Measurements from ENCODE around the gene SYNDIG1.

The SYNDIG1 gene

DNA sequence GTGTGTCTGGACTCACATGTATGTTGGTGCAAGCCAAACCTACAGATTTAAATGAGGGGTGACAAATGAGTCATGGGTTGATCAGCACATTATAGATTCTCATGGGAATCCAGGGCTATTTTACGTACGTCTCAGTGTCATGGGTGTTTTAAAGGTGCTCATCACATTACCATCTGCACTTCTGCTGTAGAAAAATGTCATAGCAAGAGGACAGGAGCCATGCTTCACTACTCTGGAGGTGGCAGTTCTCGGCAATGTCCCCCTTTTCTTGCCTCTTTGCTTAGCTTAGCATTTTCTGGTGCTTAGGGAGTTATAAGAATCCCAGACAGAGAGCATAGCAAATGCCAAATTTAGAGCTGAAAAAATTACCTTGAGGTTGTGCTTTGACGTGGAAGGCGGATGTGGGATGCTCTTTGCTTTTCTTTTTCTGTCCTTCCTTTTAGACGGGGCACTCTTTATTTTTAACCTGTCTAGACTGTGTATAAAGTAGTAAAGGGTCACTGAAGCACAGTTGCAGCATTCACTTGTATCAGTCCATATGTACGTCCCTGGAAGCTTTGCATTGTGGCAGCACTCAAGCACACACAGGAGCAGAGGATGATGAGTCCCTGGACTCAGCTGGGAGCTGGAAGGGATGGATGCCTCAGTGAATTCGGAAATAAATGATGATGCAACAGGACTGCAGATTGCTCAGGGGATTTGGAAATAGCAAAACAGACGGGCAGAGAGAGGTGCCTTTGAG is 139.7 kb downstream of the SYNDIG1 start:
- no peak overlapping the region for H3K18ac ChIP-seq (ENCODE audit: low read length)
- H3K9ac ChIP-seq (ENCODE audit: low read length): no peak overlapping the region
- H4K8ac ChIP-seq (ENCODE audit: low read depth, low read length): no peak overlapping the region
- H4K12ac ChIP-seq (ENCODE audit: low read depth, low read length): no peak overlapping the region
- no peaks in the 10 kb centered on the region for H3K4me1 ChIP-seq (ENCODE audit: control insufficient read depth in 1 of 2, insufficient read depth in 2 of 2, low read length in 2 of 2)
- H3K4me2 ChIP-seq (ENCODE audit: low read length): no peak overlapping the region
- H3K79me1 ChIP-seq (ENCODE audit: low read length): no peaks in the 10 kb centered on the region
- no peak for DNase-seq
- no peak overlapping the region for H2BK12ac ChIP-seq (ENCODE audit: low read length)
- no peak overlapping the region for H2BK120ac ChIP-seq (ENCODE audit: insufficient read depth, low read length, poor library complexity)
- H3K79me2 ChIP-seq (ENCODE audit: control insufficient read depth, insufficient read depth, low read length, poor library complexity): no peaks in the 10 kb centered on the region
- H2AFZ ChIP-seq (ENCODE audit: insufficient read depth, low read length, poor library complexity): no peak overlapping the region
- no peak overlapping the region for H4K91ac ChIP-seq (ENCODE audit: low read depth, low read length)
- H3K4me3 ChIP-seq (ENCODE audit: low read depth, low read length): no peak overlapping the region
- no peaks in the 10 kb centered on the region for H3K36me3 ChIP-seq (ENCODE audit: control insufficient read depth in 1 of 2, insufficient read depth in 2 of 2, low read length in 2 of 2)
- no peak overlapping the region for H2BK5ac ChIP-seq (ENCODE audit: low read depth, low read length, poor library complexity)
- WGBS (ENCODE audit: extremely low coverage, insufficient coverage, insufficient read length): no CpG with 5 or more reads among the region's 9 CpGs
- no peaks in the 10 kb centered on the region for H3K27me3 ChIP-seq (ENCODE audit: insufficient read depth, low read length)
- no peaks in the 10 kb centered on the region for H3K9me3 ChIP-seq (ENCODE audit: insufficient read depth, low read depth, low read length)
- no peak overlapping the region for H3K27ac ChIP-seq (ENCODE audit: low read depth, low read length)
- no peak overlapping the region for H3K14ac ChIP-seq (ENCODE audit: low read length)
- H3K4ac ChIP-seq (ENCODE audit: low read depth, low read length): no peak overlapping the region
- H3K23ac ChIP-seq (ENCODE audit: low read length): no peak overlapping the region
- no peak overlapping the region for H2AK5ac ChIP-seq (ENCODE audit: low read length)

GRCh38 chr20:24609757-24610156 is 140.3 kb downstream of the SYNDIG1 start:
- DNase-seq: no peak
- H3K14ac ChIP-seq (ENCODE audit: low read length): no peak overlapping the region
- H3K36me3 ChIP-seq (ENCODE audit: control insufficient read depth in 1 of 2, insufficient read depth in 2 of 2, low read length in 2 of 2): no peaks in the 10 kb centered on the region
- WGBS (ENCODE audit: extremely low coverage, insufficient coverage, insufficient read length): no CpG with 5 or more reads among the region's 2 CpGs
- no peaks in the 10 kb centered on the region for H3K9me3 ChIP-seq (ENCODE audit: insufficient read depth, low read depth, low read length)
- H3K4me2 ChIP-seq (ENCODE audit: low read length): no peak overlapping the region
- H3K23ac ChIP-seq (ENCODE audit: low read length): no peak overlapping the region
- no peak overlapping the region for H3K9ac ChIP-seq (ENCODE audit: low read length)
- no peak overlapping the region for H2AK5ac ChIP-seq (ENCODE audit: low read length)
- no peak overlapping the region for H2BK12ac ChIP-seq (ENCODE audit: low read length)
- no peak overlapping the region for H4K12ac ChIP-seq (ENCODE audit: low read depth, low read length)
- no peaks in the 10 kb centered on the region for H3K79me2 ChIP-seq (ENCODE audit: control insufficient read depth, insufficient read depth, low read length, poor library complexity)
- H2BK5ac ChIP-seq (ENCODE audit: low read depth, low read length, poor library complexity): no peak overlapping the region
- H3K27ac ChIP-seq (ENCODE audit: low read depth, low read length): no peak overlapping the region
- no peak overlapping the region for H3K18ac ChIP-seq (ENCODE audit: low read length)
- no peak overlapping the region for H2AFZ ChIP-seq (ENCODE audit: insufficient read depth, low read length, poor library complexity)
- H3K4me1 ChIP-seq (ENCODE audit: control insufficient read depth in 1 of 2, insufficient read depth in 2 of 2, low read length in 2 of 2): no peaks in the 10 kb centered on the region
- no peaks in the 10 kb centered on the region for H3K27me3 ChIP-seq (ENCODE audit: insufficient read depth, low read length)
- no peak overlapping the region for H4K91ac ChIP-seq (ENCODE audit: low read depth, low read length)
- no peak overlapping the region for H2BK120ac ChIP-seq (ENCODE audit: insufficient read depth, low read length, poor library complexity)
- no peaks in the 10 kb centered on the region for H3K79me1 ChIP-seq (ENCODE audit: low read length)
- no peak overlapping the region for H4K8ac ChIP-seq (ENCODE audit: low read depth, low read length)
- no peak overlapping the region for H3K4ac ChIP-seq (ENCODE audit: low read depth, low read length)
- H3K4me3 ChIP-seq (ENCODE audit: low read depth, low read length): no peak overlapping the region

GRCh38 chr20:24610341-24611115 is 141.1 kb downstream of the SYNDIG1 start:
- Histone ChIP-seq H4K8ac (ENCODE audit: low read depth, low read length) (no peak overlapping the region), H3K9me3 (ENCODE audit: insufficient read depth, low read depth, low read length) (no peaks in the 10 kb centered on the region), H2BK12ac (ENCODE audit: low read length) (no peak overlapping the region), H2BK120ac (ENCODE audit: insufficient read depth, low read length, poor library complexity) (no peak overlapping the region), H3K79me2 (ENCODE audit: control insufficient read depth, insufficient read depth, low read length, poor library complexity) (no peaks in the 10 kb centered on the region), H3K18ac (ENCODE audit: low read length) (no peak overlapping the region), H2BK5ac (ENCODE audit: low read depth, low read length, poor library complexity) (no peak overlapping the region), H2AFZ (ENCODE audit: insufficient read depth, low read length, poor library complexity) (no peak overlapping the region), H3K9ac (ENCODE audit: low read length) (no peak overlapping the region), H3K4me3 (ENCODE audit: low read depth, low read length) (no peak overlapping the region), H3K4me1 (ENCODE audit: control insufficient read depth in 1 of 2, insufficient read depth in 2 of 2, low read length in 2 of 2) (no peaks in the 10 kb centered on the region), H3K4ac (ENCODE audit: low read depth, low read length) (no peak overlapping the region), H4K91ac (ENCODE audit: low read depth, low read length) (no peak overlapping the region), H3K4me2 (ENCODE audit: low read length) (no peak overlapping the region), H3K23ac (ENCODE audit: low read length) (no peak overlapping the region), H3K27me3 (ENCODE audit: insufficient read depth, low read length) (no peaks in the 10 kb centered on the region), H3K27ac (ENCODE audit: low read depth, low read length) (no peak overlapping the region), H3K14ac (ENCODE audit: low read length) (no peak overlapping the region), H2AK5ac (ENCODE audit: low read length) (no peak overlapping the region), H4K12ac (ENCODE audit: low read depth, low read length) (no peak overlapping the region), H3K79me1 (ENCODE audit: low read length) (no peaks in the 10 kb centered on the region), H3K36me3 (ENCODE audit: control insufficient read depth in 1 of 2, insufficient read depth in 2 of 2, low read length in 2 of 2) (no peaks in the 10 kb centered on the region)
- DNase-seq: no peak
- no CpG with 5 or more reads among the region's 16 CpGs for WGBS (ENCODE audit: extremely low coverage, insufficient coverage, insufficient read length)

DNA sequence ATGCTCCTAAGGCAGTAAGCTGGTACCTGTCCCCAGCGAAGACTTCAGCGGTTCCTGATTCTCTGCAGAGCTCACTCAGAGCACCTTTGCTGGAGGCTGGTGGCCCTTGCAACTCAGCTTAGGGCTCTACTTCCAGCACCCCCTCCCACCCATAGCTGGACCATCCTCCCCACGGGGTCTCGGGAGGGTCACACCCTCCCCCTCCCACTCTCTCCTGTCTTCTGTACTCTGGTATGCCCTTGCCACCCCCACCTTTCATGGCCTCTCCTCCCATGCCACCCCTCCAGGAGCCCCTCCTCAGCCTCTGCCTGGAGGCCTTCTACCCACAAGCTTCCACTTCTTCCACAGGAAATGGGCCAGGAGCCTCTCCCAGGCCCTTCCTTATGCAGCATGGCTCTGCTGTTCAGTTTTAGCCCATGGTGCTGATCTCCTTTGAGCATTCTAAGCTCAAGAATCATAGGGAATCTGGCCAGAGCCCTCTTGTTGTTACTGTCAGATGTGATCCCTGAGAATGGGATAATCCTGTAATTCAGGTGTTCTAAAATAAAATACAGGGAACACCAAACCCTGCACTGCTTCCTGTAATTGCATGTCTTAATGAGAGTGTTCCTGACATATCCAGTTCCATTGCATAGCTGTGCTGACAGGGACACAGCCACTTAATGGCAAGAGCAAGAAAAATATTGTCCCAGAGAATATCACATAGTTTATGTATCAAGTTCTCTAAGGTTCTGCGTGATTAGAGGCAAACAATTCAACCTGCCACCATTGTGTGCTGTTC is 142.1 kb downstream of the SYNDIG1 start:
- H2BK12ac ChIP-seq (ENCODE audit: low read length): no peak overlapping the region
- H3K23ac ChIP-seq (ENCODE audit: low read length): no peak overlapping the region
- no peak overlapping the region for H3K27ac ChIP-seq (ENCODE audit: low read depth, low read length)
- H2AK5ac ChIP-seq (ENCODE audit: low read length): no peak overlapping the region
- no CpG with 5 or more reads among the region's 5 CpGs for WGBS (ENCODE audit: extremely low coverage, insufficient coverage, insufficient read length)
- H2BK120ac ChIP-seq (ENCODE audit: insufficient read depth, low read length, poor library complexity): no peak overlapping the region
- H3K4ac ChIP-seq (ENCODE audit: low read depth, low read length): no peak overlapping the region
- H3K9me3 ChIP-seq (ENCODE audit: insufficient read depth, low read depth, low read length): no peaks in the 10 kb centered on the region
- no peak for DNase-seq
- no peak overlapping the region for H3K14ac ChIP-seq (ENCODE audit: low read length)
- H3K4me2 ChIP-seq (ENCODE audit: low read length): no peak overlapping the region
- H3K79me2 ChIP-seq (ENCODE audit: control insufficient read depth, insufficient read depth, low read length, poor library complexity): no peaks in the 10 kb centered on the region
- no peaks in the 10 kb centered on the region for H3K4me1 ChIP-seq (ENCODE audit: control insufficient read depth in 1 of 2, insufficient read depth in 2 of 2, low read length in 2 of 2)
- no peak overlapping the region for H3K4me3 ChIP-seq (ENCODE audit: low read depth, low read length)
- H3K18ac ChIP-seq (ENCODE audit: low read length): no peak overlapping the region
- no peak overlapping the region for H2BK5ac ChIP-seq (ENCODE audit: low read depth, low read length, poor library complexity)
- no peak overlapping the region for H2AFZ ChIP-seq (ENCODE audit: insufficient read depth, low read length, poor library complexity)
- H3K9ac ChIP-seq (ENCODE audit: low read length): no peak overlapping the region
- no peaks in the 10 kb centered on the region for H3K36me3 ChIP-seq (ENCODE audit: control insufficient read depth in 1 of 2, insufficient read depth in 2 of 2, low read length in 2 of 2)
- H4K12ac ChIP-seq (ENCODE audit: low read depth, low read length): no peak overlapping the region
- H4K91ac ChIP-seq (ENCODE audit: low read depth, low read length): no peak overlapping the region
- no peak overlapping the region for H4K8ac ChIP-seq (ENCODE audit: low read depth, low read length)
- no peaks in the 10 kb centered on the region for H3K79me1 ChIP-seq (ENCODE audit: low read length)
- no peaks in the 10 kb centered on the region for H3K27me3 ChIP-seq (ENCODE audit: insufficient read depth, low read length)
